ENCODE data around the gene STAMBPL1.

GRCh38 chr10:88892222-88892967 lies 12.3 kb downstream of the STAMBPL1 start:
- TF ChIP-seq POLR2A (IDR thresholded peaks at IDR 0.05) (no peak), CTCF (IDR thresholded peaks at IDR 0.05) (no peak), POLR2AphosphoS5 (IDR thresholded peaks at IDR 0.05) (no peak)
